ENCODE measurements around the gene IRAK3.
A peak's percentile ranks its signal among the peaks of the same experiment; 100 is the strongest.
"Not testable (repeated sequence)": the region's sequence is repeated elsewhere in the genome, so short reads cannot be mapped to it uniquely, and the experiment has no call there.

IRAK3 gene

DNA sequence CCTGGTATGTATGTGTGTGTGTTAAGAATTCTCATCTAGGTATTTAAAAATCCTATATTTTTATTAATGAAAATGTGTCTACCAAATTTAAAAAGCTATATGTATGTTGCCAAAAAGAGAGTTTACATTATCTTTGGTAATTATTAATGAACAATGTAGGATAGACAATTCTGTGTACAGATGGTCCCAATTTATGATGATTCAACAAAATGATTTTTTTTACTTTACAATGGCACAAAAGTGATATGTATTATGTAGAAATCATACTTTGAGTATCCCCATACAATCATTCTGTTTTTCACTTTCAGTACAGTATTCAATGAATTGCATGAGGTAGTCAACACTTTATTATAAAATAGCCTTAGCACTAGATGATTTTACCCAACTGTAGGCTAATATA, 39.4 kb downstream of the IRAK3 start:
- DNase-seq: no peak

DNA sequence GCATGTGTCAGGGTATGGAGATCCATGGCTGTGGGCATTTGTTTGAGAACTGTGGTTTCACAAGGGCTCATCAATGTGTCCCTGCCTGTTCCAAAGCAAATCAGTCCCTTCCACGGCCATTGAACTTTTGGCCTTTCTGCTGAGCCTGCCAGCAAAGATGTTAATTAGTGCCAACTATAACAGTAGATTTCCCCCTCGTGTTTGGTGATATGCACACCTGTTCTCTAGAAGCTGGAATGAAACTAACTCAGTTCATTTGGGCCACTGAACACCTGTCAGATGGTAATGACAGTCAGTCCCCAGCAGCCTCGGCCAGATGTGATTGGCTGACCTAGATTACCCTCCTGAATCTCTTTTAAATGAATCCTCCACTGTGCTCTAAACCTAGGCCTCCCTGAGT, 43.2 kb downstream of the IRAK3 start:
- DNase-seq: no peak

GRCh38 chr12:66234037-66234693, 45.2 kb downstream of the IRAK3 start:
- peak; percentile 25 to 32 for DNase-seq

DNA sequence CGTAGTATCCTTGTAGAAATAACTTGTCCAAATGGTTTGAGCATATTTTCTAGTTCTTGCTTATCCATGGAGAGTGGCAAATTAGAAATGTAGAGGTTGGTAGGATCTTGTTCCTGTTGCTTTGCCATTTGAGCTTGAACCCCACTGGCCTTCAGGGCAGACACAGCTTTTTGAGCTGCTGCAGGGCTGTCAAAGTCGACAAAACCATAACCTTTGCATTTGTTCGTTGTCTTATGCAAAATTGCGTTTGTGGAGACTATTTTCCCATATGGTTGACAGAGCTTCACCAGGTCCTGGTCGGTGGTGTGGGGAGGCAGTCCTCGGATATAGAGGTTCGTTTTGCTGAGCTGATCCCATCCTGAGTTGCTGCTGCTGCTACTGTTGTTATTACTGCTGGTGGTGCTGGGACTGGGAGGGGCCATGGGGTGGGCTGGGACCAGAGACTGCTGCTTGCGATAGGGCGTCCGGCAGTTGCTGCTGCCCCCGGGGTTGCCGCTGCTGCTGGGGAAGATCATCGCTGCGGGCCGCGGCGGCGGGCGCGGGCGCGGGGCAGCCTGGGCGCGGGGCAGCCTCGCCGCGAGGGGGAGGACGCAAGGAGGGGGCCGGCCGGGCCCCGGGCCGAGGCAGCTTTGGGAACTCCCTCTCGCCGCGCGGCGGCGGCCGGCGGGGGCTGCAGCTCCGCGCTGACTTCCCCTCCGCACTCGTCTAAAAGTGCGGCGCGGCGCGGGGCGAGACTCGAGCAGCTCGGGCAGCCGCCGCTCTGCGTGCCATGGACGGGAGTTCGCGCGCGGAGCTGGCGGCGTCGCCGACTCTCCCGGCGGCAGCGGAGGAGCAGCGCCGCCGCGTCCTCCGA, 46.0 kb downstream of the IRAK3 start:
- peak in 1 of 2 experiments; percentile 49 for DNase-seq

DNA sequence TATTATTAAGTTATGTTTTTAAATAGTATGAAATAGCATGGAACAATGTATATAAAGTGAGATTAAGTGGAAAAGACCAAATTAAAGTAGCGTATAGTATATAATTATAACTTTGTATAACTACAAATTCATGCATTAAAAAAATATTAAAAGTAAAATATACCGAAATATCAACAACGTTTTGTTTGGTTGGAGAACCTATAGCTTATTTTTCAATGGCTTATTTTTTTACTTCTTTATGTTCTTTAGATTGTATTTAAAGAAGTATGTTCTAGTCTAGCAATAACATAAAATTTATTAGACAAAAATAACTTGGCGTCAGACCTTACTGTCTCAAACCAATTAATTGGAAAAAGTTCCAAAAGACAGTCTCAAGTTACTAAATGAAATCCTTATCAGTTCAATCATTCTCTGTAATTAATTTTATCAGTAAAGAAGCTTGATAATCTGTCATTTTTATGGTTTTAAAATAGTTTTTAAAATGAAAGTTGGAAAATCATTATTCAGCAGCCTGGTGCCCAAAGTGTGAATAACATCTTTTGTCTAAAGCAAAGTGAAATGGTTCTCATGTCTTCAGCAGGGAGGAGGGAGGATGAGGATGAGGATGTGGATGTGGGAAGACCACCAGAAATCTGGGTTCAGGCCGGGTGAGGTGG, 46.7 kb downstream of the IRAK3 start:
- DNase-seq: no peak

DNA sequence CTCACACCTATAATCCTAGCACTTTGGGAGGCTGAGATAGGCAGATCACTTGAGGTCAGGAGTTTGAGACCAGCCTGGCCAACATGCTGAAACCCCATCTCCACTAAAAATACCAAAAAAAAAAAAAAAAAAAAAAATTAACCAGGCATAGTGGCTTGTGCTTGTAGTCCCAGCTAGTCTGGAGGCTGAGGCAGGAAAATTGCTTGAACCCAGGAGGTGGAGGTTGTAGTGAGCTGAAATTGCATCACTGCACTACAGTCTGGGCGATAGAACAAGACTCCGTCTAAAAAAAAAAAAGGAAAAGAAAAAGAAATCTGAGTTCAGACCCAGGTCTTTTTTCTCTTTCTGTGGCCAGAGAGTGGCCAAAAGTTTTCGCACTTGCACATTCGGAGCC, 47.3 kb downstream of the IRAK3 start:
- DNase-seq: not testable (repeated sequence)

- no peak for DNase-seq
Measured at GRCh38 chr12:66236969-66237368, 48.0 kb downstream of the IRAK3 start.

DNA sequence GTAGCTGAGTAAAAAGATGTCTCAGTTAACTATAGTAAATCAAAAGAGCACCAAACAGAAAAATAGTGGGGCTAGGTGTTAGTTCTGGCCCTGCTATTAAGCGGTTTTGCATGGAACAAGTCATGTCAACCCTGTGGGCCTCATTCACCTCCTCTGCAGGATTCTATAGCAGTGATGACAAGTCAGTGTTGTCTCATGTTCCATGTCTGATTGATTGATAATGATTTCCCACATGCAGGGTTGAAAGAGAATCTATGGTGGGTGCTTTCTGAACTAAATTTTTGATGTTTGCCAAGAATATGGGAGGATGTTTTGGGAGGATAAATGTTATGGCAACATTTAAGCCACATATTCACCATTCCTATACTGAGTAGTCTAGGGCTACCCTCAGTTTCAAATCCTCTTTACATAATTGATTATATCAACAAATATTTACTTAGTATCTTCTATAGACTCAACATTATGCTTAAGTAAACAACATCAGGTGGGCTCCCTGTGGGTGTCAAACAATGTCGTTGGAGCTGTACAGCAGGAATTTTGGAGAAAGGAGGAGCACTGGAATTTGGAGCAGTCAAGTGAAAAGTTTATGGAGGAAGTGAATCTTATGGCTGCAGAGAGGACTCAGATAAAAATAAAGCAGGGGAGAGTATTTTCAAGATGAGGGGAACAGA, 48.6 kb downstream of the IRAK3 start:
- DNase-seq: no peak

- DNase-seq: no peak
Measured at GRCh38 chr12:66239295-66239694, 50.3 kb downstream of the IRAK3 start.

DNA sequence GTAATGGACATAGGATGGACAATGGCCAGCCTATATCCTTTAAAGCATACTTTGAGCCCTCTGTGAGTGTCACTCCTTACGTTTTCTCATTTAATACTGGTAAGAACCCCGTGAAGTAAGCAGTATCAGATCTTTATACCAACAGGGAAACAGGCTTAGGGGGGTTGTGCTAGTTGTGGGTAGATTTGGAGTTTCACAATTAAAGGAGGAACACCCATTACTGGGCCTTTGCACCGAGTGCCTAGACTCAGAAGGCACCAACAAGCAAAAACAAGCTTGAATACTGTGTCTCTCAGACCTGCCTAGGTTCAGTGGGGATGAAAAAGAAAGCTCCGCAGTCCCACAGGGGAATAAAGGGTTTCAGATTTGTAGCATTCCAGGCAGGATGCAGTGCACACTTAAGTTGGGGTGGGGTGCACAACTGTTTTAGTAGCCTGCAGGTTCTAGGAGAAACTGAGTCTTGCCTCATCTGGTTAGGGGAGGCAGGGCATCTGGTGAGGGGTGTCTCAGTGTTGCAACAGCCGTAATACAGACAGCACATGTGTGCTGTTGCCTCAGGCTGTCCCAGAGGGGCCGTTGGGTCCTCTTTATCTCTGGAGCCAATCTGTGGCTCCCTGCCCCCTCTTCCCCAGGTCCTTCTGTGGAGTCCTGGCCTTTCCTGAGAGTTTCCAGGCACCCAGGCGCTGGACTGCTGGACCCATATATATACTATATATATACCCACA, 51.2 kb downstream of the IRAK3 start:
- DNase-seq: no peak

DNA sequence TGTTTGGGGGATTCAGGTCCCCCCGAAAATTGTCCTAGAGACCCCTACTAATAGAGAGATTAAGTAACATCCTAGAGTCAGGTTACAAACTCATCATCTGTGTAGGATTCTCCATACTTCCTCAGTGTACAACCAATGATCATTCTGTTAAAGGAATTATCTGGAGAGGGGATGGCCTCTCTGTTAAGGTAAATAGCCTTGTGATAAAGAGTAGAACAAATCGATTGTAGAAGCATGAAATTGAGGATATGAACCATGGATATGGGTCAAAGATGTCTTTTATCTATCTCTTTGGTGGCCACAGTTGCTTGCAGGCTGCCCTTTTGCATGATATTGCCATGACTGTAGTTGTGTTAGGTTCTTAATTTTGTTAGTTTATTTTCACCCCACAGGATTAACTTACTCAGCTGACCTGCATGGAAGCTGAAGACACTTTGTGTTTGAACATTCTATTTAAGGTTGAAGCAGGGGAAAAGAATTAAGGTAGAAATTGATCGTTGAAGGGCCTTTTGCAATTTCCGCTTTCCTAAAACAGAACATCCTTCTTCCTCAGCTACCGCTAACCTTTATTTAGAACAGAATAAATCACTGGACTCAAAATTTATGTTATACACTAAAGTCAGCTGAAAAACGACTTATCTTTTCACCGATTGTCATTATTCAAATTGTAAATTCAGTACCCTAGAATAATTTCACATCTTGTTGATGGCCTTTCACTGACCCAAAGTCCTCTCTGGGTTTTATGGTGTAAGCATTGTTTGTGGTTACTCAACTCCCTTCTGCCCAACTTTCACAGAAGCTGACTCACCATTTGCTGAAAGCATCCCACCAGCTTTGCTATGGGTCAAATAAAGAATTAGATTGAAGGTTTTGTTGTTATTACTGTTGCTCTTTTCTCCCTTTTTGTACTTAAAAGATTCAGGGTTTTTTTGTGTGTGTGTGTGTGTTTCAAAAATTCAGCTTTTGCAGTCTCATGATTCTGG, 52.3 kb downstream of the IRAK3 start:
- DNase-seq: no peak

DNA sequence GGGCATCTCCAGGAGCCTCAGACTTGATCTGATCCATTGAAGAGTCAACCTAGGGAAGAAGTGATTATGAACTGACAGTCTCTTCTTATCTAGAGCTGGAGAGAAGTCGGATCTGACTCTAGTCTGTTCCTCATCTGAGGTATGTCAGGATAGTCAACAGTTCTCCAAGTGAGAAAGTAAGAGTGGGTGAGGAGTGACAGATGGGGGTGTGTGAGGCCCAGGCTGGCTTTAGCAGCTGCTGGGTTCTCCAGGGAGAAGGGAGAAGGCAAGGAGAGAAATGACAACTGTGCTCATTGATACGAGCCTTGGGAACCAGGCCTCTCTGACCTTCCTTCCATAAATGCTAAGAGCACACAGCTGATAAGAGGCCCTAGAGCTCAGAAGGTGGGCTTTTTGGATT, 53.3 kb downstream of the IRAK3 start:
- no peak for DNase-seq

- no peak for DNase-seq
Measured at GRCh38 chr12:66243911-66244310, 54.9 kb downstream of the IRAK3 start.

- no peak for DNase-seq
Measured at GRCh38 chr12:66244446-66244845, 55.4 kb downstream of the IRAK3 start.

- DNase-seq: no peak
Measured at GRCh38 chr12:66247741-66248140, 58.7 kb downstream of the IRAK3 start.

DNA sequence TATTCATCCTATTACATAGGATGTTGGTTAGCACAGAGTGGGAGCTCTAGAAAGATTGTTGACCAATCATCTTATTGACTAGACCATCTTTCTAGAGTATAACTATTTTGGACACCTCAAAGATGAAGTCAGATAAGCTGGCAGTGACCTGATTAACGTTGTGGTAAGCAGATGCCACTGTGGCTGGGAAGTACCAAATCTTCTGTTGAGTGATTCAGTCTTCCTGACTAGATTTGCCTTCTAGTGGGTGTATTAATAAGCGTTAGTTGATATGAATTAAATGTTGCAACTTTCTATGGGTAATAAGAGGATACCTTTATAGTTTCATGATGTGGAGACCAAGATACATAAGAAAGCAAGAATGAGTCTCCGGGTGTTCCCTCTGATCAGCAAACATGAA, 62.0 kb downstream of the IRAK3 start:
- DNase-seq: no peak

- DNase-seq: no peak
Measured at GRCh38 chr12:66252771-66253170, 63.8 kb downstream of the IRAK3 start.

GRCh38 chr12:66255737-66256136, 66.7 kb downstream of the IRAK3 start:
- no peak for DNase-seq

GRCh38 chr12:66258011-66258410, 69.0 kb downstream of the IRAK3 start:
- no peak for DNase-seq

DNA sequence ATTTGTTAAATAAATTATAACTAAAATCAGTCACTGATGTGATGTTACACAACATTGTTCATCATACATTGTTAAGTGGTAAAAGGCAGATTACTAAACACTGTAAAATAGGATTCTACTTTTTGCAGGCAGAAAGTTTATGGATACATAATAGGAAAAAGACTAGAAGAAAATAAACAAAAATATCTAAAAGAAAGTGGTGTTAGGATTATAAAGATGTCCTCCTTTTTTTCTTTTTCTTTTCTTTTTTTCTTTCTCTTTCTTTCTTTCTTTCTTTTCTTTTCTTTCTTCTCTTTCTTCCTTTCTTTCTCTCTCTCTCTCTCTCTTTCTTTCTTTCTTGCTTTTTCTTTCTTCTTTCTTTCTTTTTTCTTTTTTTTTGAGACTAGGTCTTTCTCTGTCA, 73.7 kb downstream of the IRAK3 start:
- no peak for DNase-seq

DNA sequence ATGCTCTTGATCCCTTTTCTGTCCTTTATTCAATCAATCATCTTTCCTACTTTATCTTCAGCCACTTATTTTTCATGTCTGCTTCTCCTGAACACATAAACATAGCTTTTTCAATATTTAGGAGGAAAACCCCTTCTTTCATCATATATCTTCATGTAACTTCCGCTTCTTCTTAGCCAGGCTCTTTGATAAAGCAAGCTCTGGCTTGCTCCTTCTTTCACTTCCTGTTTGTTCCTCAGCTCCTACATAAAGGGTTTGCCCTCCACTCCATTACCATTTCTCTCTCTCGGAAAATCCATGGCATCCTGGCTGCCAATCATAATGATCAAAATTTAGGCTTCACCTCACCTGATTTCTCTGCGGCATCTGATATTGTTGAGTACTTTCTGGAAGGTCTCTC, 79.5 kb downstream of the IRAK3 start:
- no peak for DNase-seq
